ENCODE data around the gene PDE11A.

- TF ChIP-seq POLR2A (IDR thresholded peaks at IDR 0.05; ENCODE audit: low read depth, low read length), result no peak
- TF ChIP-seq TAF1 (IDR thresholded peaks at IDR 0.05; ENCODE audit: borderline replicate concordance, low read depth, low read length), result no peak
These were observed at the start of gene PDE11A for GRCh38 chr2:178072383-178073301.

Data from GM12892 (cell line).